Spinal cord (tissue), 10 donors: ENCODE data around the gene CHST14. TPM values are rescaled to one million over a fixed set of nuclear protein-coding genes. Genes with fewer than 3 reads are reported as not detected.

Source experiments
- DNase-seq, 6 donors: peaks; one replicate each; pipeline versions ENCODE4 v3.0.0 to v3.0.0-alpha.2; 2013 to 2015; ENCODE audit warnings: low spot score in 6 of 6, low read depth in 4 of 6
- H3K27ac ChIP-seq: one replicate; pipeline ENCODE4 v1.5.1; 2013; ENCODE audit warnings: low read depth, low read length, control low read depth
- H3K27me3 ChIP-seq: one replicate; pipeline ENCODE4 v1.6.1; 2013; ENCODE audit warnings: low read length; ENCODE audit not compliant: control insufficient read depth, insufficient read depth
- H3K36me3 ChIP-seq: one replicate; pipeline ENCODE4 v1.6.1; 2013; ENCODE audit warnings: low read length; ENCODE audit not compliant: control insufficient read depth, insufficient read depth
- H3K4me1 ChIP-seq: one replicate; pipeline ENCODE4 v1.6.1; 2013; ENCODE audit warnings: low read length; ENCODE audit not compliant: control insufficient read depth, insufficient read depth
- H3K4me3 ChIP-seq: one replicate; pipeline ENCODE4 v1.5.1; 2013; ENCODE audit warnings: low read depth, low read length, control low read depth
- H3K9me3 ChIP-seq: one replicate; pipeline ENCODE4 v1.6.1; 2013; ENCODE audit warnings: low read length; ENCODE audit not compliant: control insufficient read depth, insufficient read depth
- WGBS: methylation state at CpG from one replicate; pipeline ENCODE4 v1.1.5; 2013; ENCODE audit warnings: missing lambda C conversion rate; ENCODE audit not compliant: insufficient coverage; 5-methylcytosine and 5-hydroxymethylcytosine counted together
- polyA plus RNA-seq, 2 donors: library from polyadenylated mRNA; unstranded; fragments of 120-200 nt; gene quantifications; one replicate each; pipeline ENCODE4 v1.2.1, GENCODE V29; 2013; ENCODE audit not compliant: insufficient read length in 2 of 2
- total RNA-seq, 2 donors: library from RNA; depleted of rRNA in 1 of 2; stranded (reverse); fragments of 120-200 nt in 1 of 2; fragments of >200 nt in 1 of 2; gene quantifications; one replicate each; pipeline versions ENCODE4 v1.2.3 to v1.2.4, GENCODE V29; 2013 to 2014
- donor health status: healthy.

CHST14 gene
- total and polyA plus RNA-seq, 4 donors: 5.4 to 21.9 (median 18.3) TPM

DNA sequence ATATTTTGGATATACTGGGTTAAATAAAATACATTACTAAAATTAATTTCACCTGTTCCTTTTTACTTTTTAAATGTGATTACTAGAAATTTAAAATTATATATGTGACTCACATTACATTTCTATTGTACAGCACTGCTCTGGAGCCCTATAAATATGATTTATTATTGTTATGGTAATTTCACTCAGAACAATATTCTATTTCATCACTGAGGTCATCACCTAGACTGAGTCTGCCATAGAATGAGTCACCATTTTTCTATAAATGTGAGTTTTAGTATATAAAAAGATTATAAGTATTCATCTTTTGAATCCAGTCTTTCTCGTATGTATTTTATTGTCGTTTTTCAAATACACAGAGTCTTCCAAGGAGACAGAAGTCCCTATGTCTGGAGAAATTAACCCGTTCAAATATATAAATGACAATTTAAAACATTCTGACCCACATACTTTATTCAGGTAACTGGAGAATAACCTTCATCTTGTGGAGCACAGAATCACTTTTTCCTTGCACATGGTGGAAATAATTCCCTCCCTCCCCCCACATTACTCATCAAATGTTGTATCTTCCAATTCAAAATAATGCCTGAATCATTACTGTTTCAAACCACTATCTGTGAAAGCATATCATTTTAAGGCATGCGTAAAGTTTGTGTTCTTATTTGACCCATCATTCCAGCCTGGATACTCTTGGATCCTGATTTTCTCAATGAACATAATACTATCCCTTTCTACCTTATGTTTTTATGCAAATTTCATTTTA, 30.0 kb downstream of the CHST14 start:
- 92% methylated on average over 2 of the region's 4 CpGs for WGBS
- no peaks in the 10 kb centered on the region for H3K9me3 ChIP-seq
- H3K36me3 ChIP-seq: no peaks in the 10 kb centered on the region
- no peaks in the 10 kb centered on the region for H3K4me1 ChIP-seq
- no peak overlapping the region for H3K4me3 ChIP-seq
- H3K27ac ChIP-seq: no peak overlapping the region
- no peaks in the 10 kb centered on the region for H3K27me3 ChIP-seq
- DNase-seq: no peak

DNA sequence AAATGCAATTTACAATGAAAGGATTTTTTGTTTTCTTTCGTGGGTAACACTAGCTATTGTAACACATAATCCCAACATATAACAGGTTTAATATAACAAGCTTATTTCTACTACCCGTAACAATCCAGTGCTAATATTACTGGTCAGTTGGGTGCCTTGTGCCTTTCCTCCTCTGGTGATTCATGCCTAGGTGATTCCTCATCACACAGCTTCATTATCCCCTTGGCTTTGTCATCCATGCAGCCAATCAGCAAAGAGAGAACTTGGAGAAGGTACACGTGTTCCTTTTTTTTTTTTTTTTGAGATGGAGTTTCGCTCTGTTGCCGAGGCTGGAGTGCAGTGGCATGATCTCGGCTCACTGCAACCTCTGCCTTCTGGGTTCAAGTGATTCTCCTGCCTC, 30.7 kb downstream of the CHST14 start:
- H3K27ac ChIP-seq: no peak overlapping the region
- no CpG with 5 or more reads among the region's 6 CpGs for WGBS
- no peak for DNase-seq
- no peaks in the 10 kb centered on the region for H3K4me1 ChIP-seq
- H3K36me3 ChIP-seq: no peaks in the 10 kb centered on the region
- no peaks in the 10 kb centered on the region for H3K27me3 ChIP-seq
- no peak overlapping the region for H3K4me3 ChIP-seq
- no peaks in the 10 kb centered on the region for H3K9me3 ChIP-seq

DNA sequence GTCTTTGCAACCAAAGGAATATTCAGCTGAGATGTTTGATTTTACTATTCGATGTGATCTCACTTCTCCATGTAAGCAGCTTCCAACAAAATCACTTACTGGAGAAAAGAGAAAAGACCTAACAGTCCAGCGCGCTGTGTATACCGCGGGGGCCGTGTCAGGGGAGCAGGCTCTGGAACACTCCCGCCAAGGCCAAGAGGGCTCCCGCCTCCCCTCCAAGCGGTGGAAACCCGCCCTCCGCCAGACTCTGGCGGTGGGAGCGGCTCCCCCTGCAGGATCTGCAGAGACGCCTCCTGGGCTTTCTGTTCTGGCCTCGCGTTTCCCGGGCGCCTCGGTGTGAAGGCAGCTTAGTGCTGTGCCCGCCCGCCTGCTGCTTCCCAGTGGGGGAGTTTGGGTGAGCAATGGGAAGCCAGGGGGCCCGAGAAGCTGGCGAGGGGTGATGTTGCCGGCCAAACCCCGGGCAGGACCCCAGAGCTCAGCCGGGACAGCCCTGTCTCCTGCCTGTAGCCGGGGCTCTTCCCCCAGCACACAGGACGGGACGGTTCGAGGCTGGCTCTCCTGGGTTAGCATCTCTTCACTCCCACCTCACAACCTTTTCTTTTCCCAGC, 36.3 kb downstream of the CHST14 start:
- no peak overlapping the region for H3K27ac ChIP-seq
- peak overlapping the region; percentile 37 for H3K4me3 ChIP-seq
- WGBS: 5% methylated on average over 29 of the region's 30 CpGs
- H3K9me3 ChIP-seq: no peaks in the 10 kb centered on the region
- H3K36me3 ChIP-seq: no peaks in the 10 kb centered on the region
- H3K4me1 ChIP-seq: peaks cover 18% of the 10 kb centered on the region
- DNase-seq: peak in 2 of 6 donors; percentile 72 to 84
- H3K27me3 ChIP-seq: peaks cover 13% of the 10 kb centered on the region

DNA sequence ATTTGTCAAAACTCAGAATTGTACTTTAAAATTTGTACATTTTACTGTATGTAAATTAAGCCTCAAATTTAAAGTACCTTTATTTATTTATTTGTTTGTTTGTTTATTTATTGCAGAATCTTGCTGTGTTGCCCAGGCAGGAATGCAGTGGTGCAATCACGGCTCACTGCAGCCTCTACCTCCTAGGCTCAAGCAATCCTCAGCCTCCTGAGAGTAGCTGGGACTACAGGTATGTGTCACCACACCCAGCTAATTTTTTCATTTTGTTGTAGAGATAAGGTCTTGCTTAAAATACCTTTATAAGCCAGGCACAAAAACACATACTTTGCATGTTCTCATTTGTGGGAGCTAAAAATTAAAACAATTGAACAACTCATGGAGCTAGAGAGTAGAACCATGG, 37.4 kb downstream of the CHST14 start:
- no peak overlapping the region for H3K27ac ChIP-seq
- H3K36me3 ChIP-seq: no peaks in the 10 kb centered on the region
- no peak overlapping the region for H3K4me3 ChIP-seq
- no peak for DNase-seq
- H3K9me3 ChIP-seq: no peaks in the 10 kb centered on the region
- H3K4me1 ChIP-seq: peaks cover 21% of the 10 kb centered on the region
- WGBS: no CpG with 5 or more reads among the region's 1 CpG
- peaks cover 13% of the 10 kb centered on the region for H3K27me3 ChIP-seq

DNA sequence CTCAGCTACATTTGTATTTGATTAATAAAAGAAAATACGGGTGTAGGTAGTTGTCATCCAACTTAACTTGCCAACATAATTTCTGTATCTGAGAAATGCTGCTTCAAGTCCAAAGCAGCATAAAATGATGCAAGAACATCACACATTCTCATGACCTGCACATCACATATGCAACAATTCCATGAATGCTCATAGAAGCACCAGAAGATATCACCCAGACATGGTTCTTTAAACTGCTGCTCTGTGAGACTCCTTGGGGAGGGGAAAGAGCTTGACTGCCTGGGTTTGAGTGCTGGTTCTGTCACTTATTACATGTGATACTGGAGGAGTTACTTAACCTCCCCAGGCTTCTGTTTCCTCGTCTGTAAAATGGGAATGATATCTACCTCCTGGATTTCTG, 39.4 kb downstream of the CHST14 start:
- H3K9me3 ChIP-seq: no peaks in the 10 kb centered on the region
- no peak for DNase-seq
- H3K4me1 ChIP-seq: peaks cover 21% of the 10 kb centered on the region
- no CpG with 5 or more reads among the region's 2 CpGs for WGBS
- H3K4me3 ChIP-seq: no peak overlapping the region
- H3K27me3 ChIP-seq: peaks cover 13% of the 10 kb centered on the region
- H3K36me3 ChIP-seq: no peaks in the 10 kb centered on the region
- no peak overlapping the region for H3K27ac ChIP-seq

DNA sequence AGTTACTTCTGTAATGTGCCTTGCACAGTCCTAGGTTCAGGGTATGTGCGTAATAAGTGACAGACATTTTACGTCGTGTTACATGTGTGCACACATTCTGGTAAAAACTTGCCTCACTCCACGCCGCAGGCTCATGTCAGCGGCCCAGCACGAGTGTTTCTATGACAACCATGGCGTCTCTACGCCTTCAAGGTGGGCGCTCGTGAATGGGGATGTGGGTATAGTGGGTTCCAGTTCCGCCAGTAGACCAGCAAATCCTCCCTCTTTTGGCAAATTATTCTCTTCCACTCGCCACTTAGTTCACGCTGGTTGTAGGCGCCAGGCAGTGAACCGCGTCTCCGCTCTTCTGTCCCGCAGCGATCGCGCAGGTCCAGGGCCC, 40.3 kb downstream of the CHST14 start:
- Histone ChIP-seq H3K4me1 (peaks cover 21% of the 10 kb centered on the region), H3K27me3 (peaks cover 13% of the 10 kb centered on the region), H3K36me3 (no peaks in the 10 kb centered on the region), H3K4me3 (peak overlapping the region; percentile 52), H3K27ac (no peak overlapping the region), H3K9me3 (no peaks in the 10 kb centered on the region)
- peak in 2 of 6 donors; percentile 52 to 80 for DNase-seq
- 12% methylated on average over 15 of the region's 22 CpGs for WGBS

DNA sequence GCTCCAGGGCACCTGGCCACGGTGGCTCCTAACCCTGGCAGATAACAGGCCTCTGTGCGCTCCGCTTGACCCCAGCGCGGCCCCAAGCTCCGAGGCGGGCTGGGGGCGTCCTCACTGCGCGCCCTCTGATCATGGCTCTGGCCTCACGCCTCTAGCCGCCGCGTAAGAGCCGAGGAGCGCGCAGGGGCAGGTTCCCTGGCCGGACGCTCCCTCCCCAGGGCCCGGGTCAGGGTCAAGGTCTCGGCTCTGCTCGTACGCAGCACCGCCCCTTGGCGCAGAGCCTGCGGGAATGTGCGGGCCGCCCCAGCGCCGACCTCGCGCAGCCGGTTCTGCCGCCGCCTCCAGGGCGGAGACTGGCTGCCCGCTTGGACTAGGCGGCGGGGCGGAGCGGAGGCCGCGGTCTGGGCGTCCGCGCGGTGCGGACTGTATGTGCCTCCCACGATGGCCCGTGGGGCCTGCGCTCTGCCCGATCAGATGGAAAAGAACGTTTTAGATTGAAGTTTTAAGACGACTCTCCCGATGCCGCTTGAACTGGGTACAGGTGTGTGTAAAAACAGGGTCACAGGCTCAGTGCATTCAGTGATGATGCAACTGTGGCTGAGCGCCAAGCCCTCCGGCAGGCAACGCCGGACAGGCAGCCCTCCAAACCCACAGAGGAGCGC, 40.8 kb downstream of the CHST14 start:
- peak in 2 of 6 donors; percentile 25 to 67 for DNase-seq
- peaks cover 13% of the 10 kb centered on the region for H3K27me3 ChIP-seq
- no peaks in the 10 kb centered on the region for H3K9me3 ChIP-seq
- H3K4me1 ChIP-seq: peaks cover 21% of the 10 kb centered on the region
- H3K27ac ChIP-seq: no peak overlapping the region
- H3K36me3 ChIP-seq: no peaks in the 10 kb centered on the region
- WGBS: 2% methylated on average over 61 of the region's 61 CpGs
- H3K4me3 ChIP-seq: peak overlapping the region; percentile 52

DNA sequence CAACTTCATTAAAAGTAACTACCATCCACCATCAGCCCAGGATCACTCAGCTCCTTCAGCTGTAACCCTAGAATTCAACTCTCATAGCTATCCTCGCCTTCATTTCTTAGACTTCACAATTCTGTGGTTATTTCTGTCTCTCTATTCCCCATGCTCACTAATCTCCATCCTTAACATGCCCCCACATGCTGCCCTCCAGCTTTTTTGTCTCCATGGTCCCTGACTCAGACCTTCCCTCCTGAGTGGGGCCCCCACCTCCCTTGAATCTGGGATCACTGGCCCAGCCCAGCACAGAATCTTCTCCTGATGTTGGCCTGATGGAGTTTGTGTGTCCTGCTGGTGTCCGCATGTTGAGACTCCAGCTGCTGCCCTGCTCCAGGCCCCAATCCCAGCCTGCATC, 41.7 kb downstream of the CHST14 start:
- DNase-seq: no peak
- no peaks in the 10 kb centered on the region for H3K36me3 ChIP-seq
- H3K9me3 ChIP-seq: no peaks in the 10 kb centered on the region
- WGBS: 83% methylated on average over 2 of the region's 2 CpGs
- H3K4me1 ChIP-seq: peaks cover 14% of the 10 kb centered on the region
- no peak overlapping the region for H3K27ac ChIP-seq
- no peak overlapping the region for H3K4me3 ChIP-seq
- peaks cover 13% of the 10 kb centered on the region for H3K27me3 ChIP-seq

DNA sequence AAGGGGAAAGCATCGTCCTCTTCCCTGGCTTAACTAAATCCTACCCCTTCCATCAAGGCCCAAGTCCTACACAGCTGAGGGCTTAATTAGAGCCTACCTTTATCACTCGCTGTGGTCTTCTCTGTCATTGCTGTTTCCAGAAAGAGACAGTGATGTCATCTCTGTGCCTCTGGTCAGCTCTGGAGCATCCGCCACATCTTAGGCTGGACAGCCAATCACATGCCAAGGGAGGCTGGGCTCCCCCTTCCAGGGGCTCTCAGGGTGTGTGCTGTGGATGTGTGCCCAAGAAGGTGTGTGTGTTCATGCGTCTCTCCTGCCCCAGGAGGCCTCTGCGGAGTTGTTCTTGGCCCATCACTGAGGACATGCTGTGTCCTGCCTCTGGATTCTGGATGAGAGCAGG, 42.8 kb downstream of the CHST14 start:
- H3K4me1 ChIP-seq: peaks cover 12% of the 10 kb centered on the region
- no peaks in the 10 kb centered on the region for H3K36me3 ChIP-seq
- H3K27ac ChIP-seq: no peak overlapping the region
- DNase-seq: no peak
- H3K4me3 ChIP-seq: no peak overlapping the region
- WGBS: 85% methylated on average over 4 of the region's 5 CpGs
- no peaks in the 10 kb centered on the region for H3K9me3 ChIP-seq
- H3K27me3 ChIP-seq: peaks cover 13% of the 10 kb centered on the region
